ENCODE data around the gene KLHL40.

KLHL40 gene

GRCh38 chr3:42691816-42692666, 6.7 kb downstream of the KLHL40 start:
- no peak for DNase-seq

- no peak for DNase-seq
Measured at GRCh38 chr3:42692667-42693529, 7.6 kb downstream of the KLHL40 start.

- no peak for DNase-seq
Measured at GRCh38 chr3:42693530-42693930, 8.2 kb downstream of the KLHL40 start.

GRCh38 chr3:42694366-42694765, 9.0 kb downstream of the KLHL40 start:
- no peak for DNase-seq

GRCh38 chr3:42696356-42697288, 11.3 kb downstream of the KLHL40 start:
- DNase-seq: no peak

- DNase-seq: no peak
Measured at GRCh38 chr3:42697289-42698051, 12.1 kb downstream of the KLHL40 start.

- DNase-seq: no peak
Measured at GRCh38 chr3:42698216-42698910, 13.0 kb downstream of the KLHL40 start.

GRCh38 chr3:42698911-42699230, 13.5 kb downstream of the KLHL40 start:
- DNase-seq: peak; percentile 7

GRCh38 chr3:42699511-42699971, 14.2 kb downstream of the KLHL40 start:
- no peak for DNase-seq

- DNase-seq: no peak
Measured at GRCh38 chr3:42700366-42701288, 15.3 kb downstream of the KLHL40 start.

GRCh38 chr3:42701371-42702065, 16.2 kb downstream of the KLHL40 start:
- peak; percentile 62 for DNase-seq

- DNase-seq: no peak
Measured at GRCh38 chr3:42702066-42702951, 17.0 kb downstream of the KLHL40 start, which contains the start of gene HHATL. TSS of gene HHATL (minus strand) at chr3:42702798. CDS start at chr3:42700826, 1,972 bp downstream.

- no peak for DNase-seq
Measured at GRCh38 chr3:42702982-42703694, 17.8 kb downstream of the KLHL40 start.

- no peak for DNase-seq
Measured at GRCh38 chr3:42703695-42704025, 18.3 kb downstream of the KLHL40 start.

- no peak for DNase-seq
Measured at GRCh38 chr3:42704136-42704841, 19.0 kb downstream of the KLHL40 start.

- no peak for DNase-seq
Measured at GRCh38 chr3:42705058-42705767, 19.9 kb downstream of the KLHL40 start.

Measured in CD4-positive, alpha-beta T cell treated with Interleukin-12 subunit alpha and Interleukin-12 subunit beta, for 1 hour (primary cell).